HG03342 (cell line): ENCODE data around the gene CDC23.
"Not testable (repeated sequence)": the region's sequence is repeated elsewhere in the genome, so short reads cannot be mapped to it uniquely, and the experiment has no call there.

Experiments used
- ATAC-seq: cut with Tn5 transposase; IDR thresholded peaks from one replicate; pipeline ENCODE4 v1.9.1; 2021; ENCODE audit warnings: mild to moderate bottlenecking, moderate library complexity; ENCODE audit not compliant: unreplicated experiment

Gene CDC23, protein sequence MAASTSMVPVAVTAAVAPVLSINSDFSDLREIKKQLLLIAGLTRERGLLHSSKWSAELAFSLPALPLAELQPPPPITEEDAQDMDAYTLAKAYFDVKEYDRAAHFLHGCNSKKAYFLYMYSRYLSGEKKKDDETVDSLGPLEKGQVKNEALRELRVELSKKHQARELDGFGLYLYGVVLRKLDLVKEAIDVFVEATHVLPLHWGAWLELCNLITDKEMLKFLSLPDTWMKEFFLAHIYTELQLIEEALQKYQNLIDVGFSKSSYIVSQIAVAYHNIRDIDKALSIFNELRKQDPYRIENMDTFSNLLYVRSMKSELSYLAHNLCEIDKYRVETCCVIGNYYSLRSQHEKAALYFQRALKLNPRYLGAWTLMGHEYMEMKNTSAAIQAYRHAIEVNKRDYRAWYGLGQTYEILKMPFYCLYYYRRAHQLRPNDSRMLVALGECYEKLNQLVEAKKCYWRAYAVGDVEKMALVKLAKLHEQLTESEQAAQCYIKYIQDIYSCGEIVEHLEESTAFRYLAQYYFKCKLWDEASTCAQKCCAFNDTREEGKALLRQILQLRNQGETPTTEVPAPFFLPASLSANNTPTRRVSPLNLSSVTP

DNA sequence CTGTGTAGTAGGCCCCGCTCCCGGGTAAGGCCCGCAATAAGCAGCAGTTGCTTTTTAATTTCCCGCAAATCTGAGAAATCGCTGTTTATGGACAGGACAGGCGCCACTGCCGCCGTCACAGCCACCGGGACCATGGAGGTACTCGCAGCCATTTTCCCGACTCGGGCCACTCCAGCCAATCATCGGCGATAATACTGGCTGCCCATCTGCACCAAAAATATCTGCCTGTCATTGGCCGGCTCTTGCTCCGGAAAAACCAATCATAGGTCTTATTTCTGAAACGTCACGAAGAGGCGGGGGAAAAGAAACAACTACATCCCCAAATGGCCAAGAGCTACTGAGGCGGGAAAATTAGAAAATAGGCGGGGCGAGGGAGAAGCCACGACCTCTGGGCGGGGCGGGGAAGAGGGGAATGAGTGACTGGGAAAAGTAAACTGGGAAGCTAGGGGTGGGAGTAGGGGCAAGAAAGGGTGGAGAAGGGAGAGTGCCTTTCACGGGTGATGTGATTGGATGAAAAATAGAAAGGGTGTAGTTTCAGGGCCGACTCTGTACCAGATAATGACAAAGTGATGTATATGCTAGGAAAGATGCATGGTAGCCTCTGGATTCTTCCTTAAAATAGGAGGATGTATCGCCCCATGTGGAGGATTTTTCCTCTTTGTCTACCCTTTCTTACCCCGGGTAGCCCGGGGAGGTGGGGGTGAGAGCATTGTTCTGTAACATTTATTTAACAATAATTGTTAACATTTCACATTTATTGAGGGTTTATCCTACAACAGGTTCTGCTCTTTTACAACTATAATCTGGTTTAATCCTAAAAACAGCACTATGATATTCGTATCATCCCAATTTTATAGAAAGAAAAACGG lies at the start of gene CDC23:
CDC23 (minus strand) TSS at position 163 of the 869 bp plus-strand sequence; CDS start at position 152, 11 bp downstream.
- ATAC-seq: peak; percentile 98

DNA sequence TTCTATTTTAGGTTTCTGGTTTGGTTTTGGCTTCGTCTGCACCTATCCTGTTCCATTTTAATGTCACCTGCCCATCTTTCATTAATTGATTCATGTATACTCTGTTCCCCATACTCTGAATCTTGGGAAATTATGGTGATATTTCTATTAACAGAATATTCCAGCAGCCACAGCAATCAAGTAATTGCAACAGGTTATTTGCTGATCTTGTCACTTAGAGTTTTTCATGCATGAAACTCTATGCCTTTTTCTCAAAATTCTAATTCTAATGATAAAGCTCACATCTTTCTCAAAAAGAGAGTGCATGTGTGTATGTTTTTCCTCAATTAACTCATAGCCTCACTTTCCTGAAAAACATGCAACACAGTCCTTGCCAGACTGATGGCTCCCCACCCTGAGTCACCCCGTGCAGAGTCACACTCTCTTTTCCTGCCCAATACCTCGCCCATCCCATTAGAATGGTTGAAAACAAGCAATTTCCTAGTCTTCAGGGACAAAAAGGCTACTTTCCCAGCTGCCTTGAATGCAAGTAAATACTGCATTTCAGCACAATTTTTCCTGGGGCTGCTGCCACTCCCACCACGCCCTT lies 45.7 kb upstream of the CDC23 start:
- no peak for ATAC-seq

DNA sequence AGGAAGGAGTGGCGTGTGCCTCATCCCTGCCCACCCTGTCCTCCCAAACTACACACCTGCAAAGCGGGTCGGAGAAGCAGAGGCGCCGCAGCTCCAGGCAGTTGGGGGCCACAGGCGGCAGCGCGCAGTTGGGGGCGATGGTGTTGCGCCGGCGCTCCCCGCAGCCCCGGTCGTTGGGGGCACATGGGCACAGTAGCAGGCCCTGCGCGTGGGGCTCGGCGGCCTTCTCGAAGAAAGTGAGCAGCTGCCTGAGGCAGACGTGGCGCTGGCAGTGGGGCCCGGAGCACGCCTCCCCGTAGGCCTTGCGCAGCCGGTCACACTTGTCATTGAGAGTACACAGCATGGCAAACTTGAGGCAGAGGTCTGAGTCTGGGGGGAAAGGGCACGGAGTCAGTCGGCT lies 44.5 kb upstream of the CDC23 start:
- no peak for ATAC-seq

DNA sequence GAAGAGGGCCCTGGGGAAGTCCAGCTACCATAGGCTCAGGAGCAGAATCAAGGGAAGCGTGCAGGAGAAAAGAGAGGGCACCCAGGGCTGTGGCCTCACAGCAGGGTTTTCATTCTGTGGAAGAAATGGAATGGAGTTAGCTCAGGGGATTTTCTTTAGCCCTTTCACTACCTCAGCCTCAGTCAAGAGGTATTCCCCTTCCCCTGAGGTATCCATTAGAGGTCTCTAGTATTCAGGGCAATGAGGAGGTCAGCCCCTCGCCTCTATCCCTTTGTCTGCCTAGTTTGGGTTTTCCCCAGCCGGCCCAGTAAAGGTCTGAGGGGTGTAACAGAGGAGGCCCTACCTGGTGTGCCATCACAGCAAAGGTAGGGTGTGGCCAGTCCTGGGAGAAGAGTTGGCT lies 39.8 kb upstream of the CDC23 start:
- ATAC-seq: no peak

DNA sequence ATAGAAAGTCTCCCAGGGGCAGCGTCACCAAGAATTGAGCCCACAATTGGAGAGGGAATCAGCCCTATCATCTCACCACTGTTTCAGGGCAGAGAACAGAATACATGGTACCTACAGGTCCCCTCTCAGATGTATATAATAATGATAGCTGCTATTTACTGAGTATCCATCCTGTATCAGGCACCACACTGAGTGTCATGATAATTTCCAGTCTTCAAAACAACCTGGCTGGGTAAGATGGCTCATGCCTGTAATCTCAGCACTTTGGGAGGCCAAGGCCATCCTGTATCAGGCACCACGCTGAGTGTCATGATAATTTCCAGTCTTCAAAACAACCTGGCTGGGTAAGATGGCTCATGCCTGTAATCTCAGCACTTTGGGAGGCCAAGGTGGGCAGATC lies 34.7 kb upstream of the CDC23 start:
- not testable (repeated sequence) for ATAC-seq

DNA sequence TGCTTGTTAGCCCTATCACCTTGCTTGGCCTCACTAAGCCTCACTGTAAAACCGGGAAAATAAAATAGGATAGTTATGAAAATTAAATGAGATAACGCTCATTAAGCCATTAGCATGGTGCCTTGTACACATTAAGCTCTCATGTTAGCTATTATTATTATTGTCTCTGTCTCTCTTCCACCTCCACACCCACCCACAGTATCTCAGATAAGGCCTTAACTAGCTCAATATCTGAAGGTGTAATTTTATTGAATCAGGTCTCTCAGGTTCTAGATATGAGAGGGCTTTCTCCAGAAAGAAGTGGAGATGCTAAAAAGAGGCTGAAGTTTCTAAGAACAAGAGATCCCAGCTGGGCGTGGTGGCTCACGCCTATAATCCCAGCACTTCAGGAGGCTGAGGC lies 33.7 kb upstream of the CDC23 start:
- ATAC-seq: no peak

DNA sequence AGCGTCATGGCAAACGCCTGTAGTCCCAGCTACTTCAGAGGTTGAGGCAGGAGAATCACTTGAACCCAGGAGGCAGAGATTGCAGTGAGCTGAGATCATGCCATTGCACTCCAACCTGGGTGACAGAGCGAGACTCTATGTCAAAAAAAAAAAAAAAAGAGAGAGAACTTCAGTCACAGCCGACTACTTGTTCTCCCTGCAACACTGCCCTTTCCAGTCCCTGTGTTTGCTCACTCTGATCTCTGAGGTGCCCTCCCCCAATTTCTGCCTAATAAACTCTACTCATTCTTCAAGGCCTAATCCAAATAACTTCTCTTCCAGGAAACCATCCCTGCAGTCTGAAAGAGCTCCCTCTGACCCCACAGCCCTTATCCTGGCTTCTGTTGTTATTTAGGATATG lies 33.2 kb upstream of the CDC23 start:
- no peak for ATAC-seq

DNA sequence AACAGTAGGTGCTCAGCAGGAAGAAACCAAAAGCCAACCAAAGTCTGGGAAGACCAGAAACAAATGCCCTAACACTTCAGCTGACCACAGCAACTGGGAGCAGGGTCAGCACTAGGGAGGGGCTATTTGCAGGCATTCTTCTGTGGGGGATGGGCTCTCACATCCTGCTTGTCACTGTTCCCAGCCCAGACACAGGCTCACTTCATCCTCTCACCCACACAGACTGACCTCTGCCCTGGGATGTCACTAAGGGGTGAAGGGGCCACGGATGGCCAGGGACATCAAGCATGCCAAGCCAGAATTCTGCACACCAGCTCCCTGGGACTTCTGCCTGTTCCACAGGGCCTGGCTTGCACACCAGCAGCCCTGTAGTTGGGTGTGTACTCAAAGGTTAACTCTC lies 32.6 kb upstream of the CDC23 start:
- ATAC-seq: no peak

DNA sequence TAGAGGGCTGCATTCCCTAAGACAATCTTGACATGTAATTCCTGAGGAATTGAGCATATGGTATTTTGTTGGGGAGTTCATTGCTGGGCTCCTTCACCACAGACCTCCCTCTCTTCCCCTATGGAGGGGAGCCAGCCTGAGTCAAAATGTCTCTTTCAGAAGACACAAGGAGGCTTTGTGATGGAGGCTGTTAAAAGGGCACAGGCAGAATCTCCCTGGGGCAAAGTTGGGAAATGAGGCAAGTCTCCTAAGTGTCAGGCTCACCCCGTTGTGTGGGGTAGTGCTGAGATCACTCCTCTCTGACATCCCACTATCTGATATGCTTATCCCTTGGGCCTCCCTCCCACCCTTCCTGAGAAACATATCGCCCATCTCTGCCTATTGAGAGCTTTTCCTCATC lies 30.7 kb upstream of the CDC23 start:
- ATAC-seq: no peak

DNA sequence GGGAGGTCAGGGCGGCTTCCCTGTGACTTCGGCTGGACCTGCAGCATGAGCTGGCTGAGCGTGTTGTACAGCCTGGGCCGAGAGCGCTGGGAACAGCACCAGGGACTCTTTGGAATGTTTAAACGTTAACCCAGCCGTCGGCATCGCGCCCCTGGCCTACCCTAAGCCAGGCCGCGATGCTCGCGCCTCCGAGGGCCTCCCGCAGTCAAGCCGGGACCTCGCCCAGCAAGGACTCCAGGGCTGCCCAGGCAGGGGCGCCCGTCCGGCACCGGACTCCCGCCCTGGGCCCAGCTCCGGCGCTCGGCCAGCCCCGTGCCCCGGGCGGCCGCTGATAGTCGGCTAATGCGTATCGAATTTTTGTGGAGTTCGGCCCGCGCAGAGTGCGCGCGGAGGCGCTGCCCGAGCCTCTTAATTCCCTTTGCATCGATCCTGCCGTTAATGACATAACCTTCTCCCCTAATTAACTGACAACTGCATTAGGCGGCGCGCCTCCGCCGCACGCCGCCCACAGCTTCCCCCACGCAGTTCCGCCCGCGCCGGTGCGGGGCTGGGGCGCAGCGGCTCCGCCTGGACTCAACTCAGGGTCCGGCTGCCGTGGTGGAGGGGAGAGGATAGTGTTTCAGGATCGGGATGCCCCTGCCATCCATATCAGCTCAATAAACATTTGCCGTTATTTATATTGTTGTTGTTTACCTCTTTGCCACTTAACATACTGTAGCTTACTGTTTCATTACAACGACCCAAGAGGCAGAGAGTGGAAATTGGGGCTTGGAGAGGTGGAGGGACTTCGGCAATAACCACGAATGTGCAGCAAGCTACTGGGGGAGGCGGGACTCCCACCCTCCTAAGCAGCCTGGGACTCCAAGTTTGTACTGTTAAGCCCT lies 28.8 kb upstream of the CDC23 start:
- ATAC-seq: no peak

DNA sequence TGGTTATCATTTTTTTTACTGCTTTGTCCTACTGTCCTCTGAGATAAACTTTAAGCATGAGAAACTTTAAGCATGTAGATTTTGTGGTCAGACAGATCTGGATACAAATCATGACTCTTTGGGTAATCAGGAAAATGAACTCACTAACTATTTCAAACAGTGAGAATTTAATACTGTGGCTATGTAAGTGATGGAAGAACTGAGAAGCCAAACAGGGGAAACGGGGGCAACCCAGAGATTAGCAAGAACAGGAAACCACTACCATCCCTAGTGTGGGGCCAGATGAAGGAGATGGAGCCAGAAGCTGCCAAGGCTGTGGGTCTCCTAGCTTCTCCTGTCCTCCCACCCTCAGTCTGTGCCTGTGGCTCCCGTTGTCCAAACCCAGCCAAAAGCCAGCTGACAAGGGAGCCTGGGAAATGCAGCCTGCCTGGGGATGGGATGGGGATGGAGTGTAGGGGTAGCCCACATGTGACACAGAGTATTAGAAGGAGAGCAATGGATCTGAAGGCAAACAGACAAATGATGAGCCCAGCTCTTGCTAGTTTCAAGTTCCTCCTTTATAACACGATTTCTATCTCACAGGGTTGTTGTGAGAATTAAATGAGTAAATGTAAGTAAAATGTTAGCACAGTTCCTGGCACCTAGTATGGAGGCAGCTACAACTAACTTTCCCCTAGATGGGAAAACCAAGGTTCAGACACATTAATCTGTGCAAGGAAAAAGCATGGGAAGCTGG lies 27.7 kb upstream of the CDC23 start:
- ATAC-seq: no peak

DNA sequence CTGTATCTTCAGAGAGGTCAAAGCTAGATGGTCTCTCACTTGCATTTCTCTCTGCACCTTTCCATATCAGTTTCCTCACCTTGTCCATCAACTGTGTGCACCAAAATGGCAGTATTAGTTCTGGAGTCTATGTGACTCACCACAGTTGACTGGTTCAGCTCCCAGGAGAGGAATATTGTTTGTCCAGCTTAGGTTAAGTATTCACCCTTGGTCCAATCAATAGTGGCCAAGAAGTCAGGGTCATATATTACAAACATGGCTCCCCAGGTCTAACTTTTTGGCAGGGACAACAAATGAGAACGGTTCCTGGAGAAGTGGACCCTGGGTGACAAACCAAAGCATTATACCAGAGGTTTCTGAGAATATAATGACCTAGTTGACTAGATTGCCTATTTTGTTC lies 24.9 kb upstream of the CDC23 start:
- no peak for ATAC-seq

DNA sequence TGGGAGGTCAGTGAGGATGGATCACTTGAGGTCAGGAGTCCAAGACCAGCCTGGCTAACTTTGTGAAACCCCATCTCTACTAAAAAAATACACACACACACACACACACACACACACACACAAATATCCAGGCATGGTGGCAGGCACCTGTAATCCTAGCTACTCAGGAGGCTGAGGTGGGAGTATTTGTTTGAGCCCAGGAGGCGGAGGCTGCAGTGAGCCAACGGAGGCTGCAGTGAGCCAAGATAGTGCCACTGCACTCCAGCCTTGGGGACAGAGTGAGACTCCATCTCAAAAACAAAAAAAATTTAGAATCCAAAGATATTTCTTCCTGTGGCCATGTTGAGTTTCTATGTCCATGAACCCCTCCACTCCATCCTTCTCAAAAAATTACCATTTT lies 21.5 kb upstream of the CDC23 start:
- no peak for ATAC-seq

DNA sequence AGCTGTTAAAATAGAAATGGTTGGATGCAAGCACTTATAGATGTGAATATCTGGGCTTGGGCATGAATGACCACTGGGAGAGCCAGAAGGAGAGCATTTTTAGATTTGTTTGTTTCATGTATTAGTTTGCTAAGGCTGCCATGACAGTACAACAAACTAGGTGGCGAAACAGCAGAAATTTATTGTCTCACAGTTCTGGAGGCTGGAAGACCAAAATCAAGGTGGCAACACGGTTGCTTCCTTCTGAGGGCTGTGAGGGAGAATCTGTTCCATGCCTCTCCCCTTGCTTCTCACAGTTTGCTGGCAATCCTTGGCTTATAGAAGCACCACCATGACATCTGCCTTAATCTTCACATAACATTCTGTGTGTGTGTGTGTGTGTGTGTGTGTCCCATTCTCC lies 20.2 kb upstream of the CDC23 start:
- ATAC-seq: no peak

DNA sequence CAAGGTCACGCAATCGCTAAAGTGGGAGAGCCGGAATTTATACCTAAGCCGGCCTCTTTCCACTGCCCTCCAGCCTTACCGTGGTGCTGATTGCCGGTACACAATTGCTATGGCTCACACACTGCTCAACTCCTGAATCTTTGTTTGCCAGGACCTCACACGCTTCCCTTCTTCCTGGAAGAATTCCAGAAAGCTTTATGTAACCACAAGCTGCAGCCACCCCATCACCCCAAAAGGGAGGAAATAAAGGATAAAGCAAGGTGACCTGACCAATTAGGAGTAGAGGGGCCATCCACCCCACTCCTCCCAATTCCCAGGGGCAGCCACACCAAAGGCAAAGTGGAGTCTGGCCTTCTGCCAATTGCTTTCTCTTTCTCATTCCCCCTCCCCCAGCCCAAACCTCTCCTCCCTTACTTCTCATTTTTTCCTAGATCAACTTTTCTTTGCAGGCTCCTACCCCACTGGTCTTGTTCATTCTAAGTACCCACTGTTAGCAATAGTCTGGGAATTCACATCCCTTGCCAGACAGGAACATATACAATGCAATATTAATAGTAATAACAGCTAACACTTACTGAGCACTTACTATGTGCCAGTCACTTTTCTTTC lies 18.0 kb upstream of the CDC23 start:
- no peak for ATAC-seq

DNA sequence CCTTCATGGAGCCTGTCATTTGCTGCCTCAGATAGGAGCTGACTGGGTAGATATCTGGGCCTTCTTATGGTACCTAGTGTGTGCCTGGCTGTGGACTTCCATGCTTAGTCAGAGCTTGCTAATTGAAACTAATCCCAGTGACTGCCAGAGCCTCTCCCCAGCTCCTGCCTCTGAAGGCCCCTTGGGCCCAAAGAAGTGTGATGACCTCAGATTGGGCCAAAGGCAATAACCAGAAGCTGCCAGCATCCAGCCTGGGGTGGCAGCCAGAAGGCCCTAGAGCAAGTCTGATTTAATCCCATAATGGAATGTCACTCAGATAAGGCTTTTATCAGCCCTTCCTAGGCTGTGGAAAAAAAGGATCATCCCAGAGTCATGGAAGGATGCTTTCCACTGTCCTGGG lies 17.1 kb upstream of the CDC23 start:
- ATAC-seq: no peak

DNA sequence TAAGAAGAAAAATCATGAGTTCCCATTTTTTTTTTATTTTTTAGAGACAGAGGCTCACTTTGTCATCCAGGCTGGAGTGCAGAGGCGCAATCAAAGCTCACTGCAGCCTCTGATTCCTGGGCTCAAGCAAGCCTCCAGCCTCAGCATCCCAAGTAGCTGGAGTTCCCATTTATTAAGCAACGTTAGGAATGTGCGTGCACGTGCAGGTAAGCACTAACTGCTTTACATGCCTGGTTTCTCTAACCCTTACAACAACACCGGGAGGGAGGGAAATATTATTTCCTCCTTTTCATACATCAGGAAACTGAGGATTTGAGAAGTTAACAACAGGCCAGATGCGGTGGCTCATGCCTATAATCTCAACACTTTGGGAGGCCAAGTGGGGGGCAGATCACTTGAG lies 16.3 kb upstream of the CDC23 start:
- ATAC-seq: no peak

DNA sequence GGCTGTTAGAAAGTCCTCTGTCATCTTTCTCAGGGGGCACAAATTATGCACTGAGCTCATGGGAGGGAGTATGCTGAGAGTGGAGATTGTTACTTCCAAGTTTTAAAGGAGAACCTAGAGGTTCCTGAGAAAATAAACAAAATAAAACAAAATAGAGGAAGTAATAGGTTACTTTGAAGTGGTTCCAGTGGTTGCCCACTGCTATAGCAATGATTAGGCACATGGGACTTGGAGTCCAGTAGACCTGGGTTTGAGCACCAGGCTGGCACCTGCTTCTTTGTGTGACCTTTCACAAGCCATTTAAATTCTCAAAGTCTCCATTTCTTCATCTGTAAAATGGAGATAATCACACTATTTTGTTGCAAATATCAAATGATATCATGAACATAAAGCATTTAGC lies 13.8 kb upstream of the CDC23 start:
- no peak for ATAC-seq

DNA sequence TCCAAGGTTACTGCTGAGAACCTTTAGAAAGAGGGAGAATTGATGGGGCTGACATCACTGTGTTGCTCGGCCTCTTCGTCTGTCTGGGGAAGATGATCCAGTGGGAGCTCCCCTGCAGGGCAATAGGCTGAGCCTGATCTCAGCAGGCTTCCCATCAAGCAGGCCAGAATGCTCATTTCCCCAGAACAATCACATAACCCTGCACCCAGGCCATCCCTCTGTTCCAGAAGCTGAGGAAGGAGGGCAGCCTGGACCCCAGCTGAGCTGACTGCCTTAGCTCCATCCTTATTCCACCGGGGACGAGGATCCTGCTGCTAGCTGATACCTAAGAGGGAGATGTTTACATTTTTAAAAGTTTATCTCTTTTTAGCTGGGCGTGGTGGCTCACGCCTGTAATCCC lies 11.6 kb upstream of the CDC23 start:
- no peak for ATAC-seq
